T-helper 1 cell treated with Interleukin-12 subunit alpha and Interleukin-12 subunit beta and Interleukin-4 antibody, amounts not matched to agents 30 ng/mL and 1 ng/mL, for 36 hours (primary cell): ENCODE results near the gene MLF1. TPM values are rescaled to one million over a fixed set of nuclear protein-coding genes. Genes with fewer than 3 reads are reported as not detected.
"Not testable (repeated sequence)": the region's sequence is repeated elsewhere in the genome, so short reads cannot be mapped to it uniquely, and the experiment has no call there.

ENCODE experiments used
- intact Hi-C: fragments of 100-400 bp; cut with micrococcal nuclease; formaldehyde crosslinking; loops from one replicate; pipeline ENCODE4 v1.15.1; 2024
- total RNA-seq: library from RNA; stranded (reverse); gene quantifications from 2 replicates; pipeline ENCODE4 v1.2.3, GENCODE V29; 2022

MLF1 gene
- total RNA-seq = 0.80 TPM in 1 of 2 replicates, not detected in the other

- intact Hi-C loops = loop anchor here (5.0 kb wide), 3 partner anchors 71 to 474 kb away; partner anchors contain the start of genes GFM1 and RSRC1
Observed at GRCh38 chr3:158570999-158571702, at the start of gene MLF1. TSS of gene MLF1 (plus strand) at chr3:158571194. CDS start at chr3:158571301, 107 bp downstream.

GRCh38 chr3:158522221-158523136 lies 48.5 kb upstream of the MLF1 start:
- intact Hi-C loops = no loop called here

- intact Hi-C loops = no loop called here
Observed at GRCh38 chr3:158528076-158528674, 42.8 kb upstream of the MLF1 start.

GRCh38 chr3:158531334-158531733 lies 39.7 kb upstream of the MLF1 start:
- intact Hi-C loops = loop anchor here (5.0 to 10.0 kb wide), 2 partner anchors 427 to 664 kb away; partner anchors contain the start of gene SHOX2

GRCh38 chr3:158532099-158532734 lies 38.8 kb upstream of the MLF1 start:
- intact Hi-C loops = loop anchor here (5.0 to 10.0 kb wide), 2 partner anchors 427 to 665 kb away; partner anchors contain the start of gene SHOX2

- intact Hi-C loops = loop anchor here (5.0 to 10.0 kb wide), 2 partner anchors 106 to 431 kb away; partner anchors contain the start of genes GFM1 and SHOX2
Observed at GRCh38 chr3:158535918-158536317, 35.1 kb upstream of the MLF1 start.

- intact Hi-C loops = loop anchor here (1.0 to 10.0 kb wide), 4 partner anchors 103 to 921 kb away; partner anchors contain the start of genes GFM1 and SHOX2
Observed at GRCh38 chr3:158539414-158540014, 31.5 kb upstream of the MLF1 start.

GRCh38 chr3:158540066-158540465 lies 30.9 kb upstream of the MLF1 start:
- intact Hi-C loops = no loop called here

GRCh38 chr3:158548691-158549090 lies 22.3 kb upstream of the MLF1 start:
- intact Hi-C loops = no loop called here

- intact Hi-C loops = not testable (repeated sequence)
Observed at GRCh38 chr3:158549938-158550337, 21.1 kb upstream of the MLF1 start.

GRCh38 chr3:158552124-158552523 lies 18.9 kb upstream of the MLF1 start:
- intact Hi-C loops = no loop called here

- intact Hi-C loops = no loop called here
Observed at GRCh38 chr3:158559504-158559903, 11.5 kb upstream of the MLF1 start.

GRCh38 chr3:158560979-158561378 lies 10.0 kb upstream of the MLF1 start:
- intact Hi-C loops = no loop called here

GRCh38 chr3:158562674-158563073 lies 8.3 kb upstream of the MLF1 start:
- intact Hi-C loops = no loop called here

- intact Hi-C loops = no loop called here
Observed at GRCh38 chr3:158563076-158563475, 7.9 kb upstream of the MLF1 start.

- intact Hi-C loops = no loop called here
Observed at GRCh38 chr3:158565076-158565475, 5.9 kb upstream of the MLF1 start.

- intact Hi-C loops = no loop called here
Observed at GRCh38 chr3:158568784-158569183, 2.2 kb upstream of the MLF1 start.

- intact Hi-C loops = loop anchor here (5.0 kb wide), 3 partner anchors 73 to 472 kb away; partner anchors contain the start of genes GFM1 and RSRC1
Observed at GRCh38 chr3:158569794-158570193, 1.2 kb upstream of the MLF1 start.

GRCh38 chr3:158571969-158572765 lies 1.2 kb downstream of the MLF1 start:
- intact Hi-C loops = loop anchor here (5.0 kb wide), 3 partner anchors 70 to 475 kb away; partner anchors contain the start of genes GFM1 and RSRC1

GRCh38 chr3:158572766-158573060 lies 1.7 kb downstream of the MLF1 start:
- intact Hi-C loops = loop anchor here (5.0 kb wide), 3 partner anchors 70 to 475 kb away; partner anchors contain the start of genes GFM1 and RSRC1
